Neuron (in vitro differentiated cells): ENCODE measurements around the gene MAMDC2.

Source experiments
- H2AFZ ChIP-seq: one replicate; pipeline ENCODE4 v1.6.1; 2013; ENCODE audit warnings: low read depth, mild to moderate bottlenecking, inconsistent platforms, low read length, moderate library complexity
- H3K27me3 ChIP-seq: one replicate; pipeline ENCODE4 v1.6.1; 2013; ENCODE audit warnings: low read length; ENCODE audit not compliant: insufficient read depth
- H3K36me3 ChIP-seq: one replicate; pipeline ENCODE4 v1.6.1; 2013; ENCODE audit warnings: low read length; ENCODE audit not compliant: insufficient read depth
- H3K4me1 ChIP-seq: one replicate; pipeline ENCODE4 v1.6.1; 2013; ENCODE audit warnings: low read length; ENCODE audit not compliant: insufficient read depth
- H3K4me3 ChIP-seq: 2 replicates; pipeline ENCODE4 v1.5.1; 2013; ENCODE audit warnings: mild to moderate bottlenecking, low read length, moderate library complexity
- H3K9me3 ChIP-seq: one replicate; pipeline ENCODE4 v1.6.1; 2013; ENCODE audit warnings: low read length

MAMDC2 gene

DNA sequence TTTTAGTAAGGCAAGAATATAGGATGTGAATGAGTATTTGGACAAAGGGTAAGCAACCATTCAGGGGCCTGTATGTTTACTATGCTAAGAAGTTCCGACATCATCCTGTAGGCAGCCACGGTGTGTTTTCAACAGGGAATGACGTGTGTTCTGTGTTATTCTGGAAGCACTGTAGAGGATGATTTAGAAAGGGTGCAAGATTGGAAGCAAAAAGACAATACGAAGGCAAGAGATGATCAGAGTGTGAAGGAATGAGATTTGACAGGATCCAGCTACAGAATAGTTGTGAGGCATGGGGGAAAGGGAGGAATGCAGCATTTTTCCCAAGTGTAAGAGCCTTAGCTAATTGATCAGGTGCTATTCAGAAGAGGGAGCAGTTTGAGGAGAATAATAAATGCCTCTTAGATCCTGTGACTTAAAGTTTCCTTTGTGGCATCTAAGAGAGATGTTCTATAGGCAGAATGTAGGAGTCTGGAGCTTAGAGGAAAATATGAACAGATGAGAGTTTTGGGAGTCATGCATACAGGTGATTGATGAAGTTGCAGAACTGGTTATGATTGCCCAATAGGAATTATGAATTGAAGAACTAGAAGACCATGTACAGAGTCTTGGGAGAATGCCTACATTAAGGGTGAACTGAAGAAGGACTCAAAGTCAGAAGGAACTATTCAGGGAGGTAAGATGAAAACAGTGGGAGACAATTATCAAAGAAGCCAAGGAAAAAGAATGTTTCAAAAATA, 217.7 kb downstream of the MAMDC2 start:
- no peak overlapping the region for H2AFZ ChIP-seq
- no peaks in the 10 kb centered on the region for H3K27me3 ChIP-seq
- H3K36me3 ChIP-seq, result peaks cover 34% of the 10 kb centered on the region
- no peaks in the 10 kb centered on the region for H3K9me3 ChIP-seq
- no peak overlapping the region for H3K4me3 ChIP-seq
- H3K4me1 ChIP-seq, result peaks cover 34% of the 10 kb centered on the region

GRCh38 chr9:70262366-70262765, 218.7 kb downstream of the MAMDC2 start:
- H3K27me3 ChIP-seq, result no peaks in the 10 kb centered on the region
- H3K4me3 ChIP-seq, result no peak overlapping the region
- H3K36me3 ChIP-seq, result peaks cover 43% of the 10 kb centered on the region
- peaks cover 24% of the 10 kb centered on the region for H3K4me1 ChIP-seq
- no peak overlapping the region for H2AFZ ChIP-seq
- no peaks in the 10 kb centered on the region for H3K9me3 ChIP-seq

DNA sequence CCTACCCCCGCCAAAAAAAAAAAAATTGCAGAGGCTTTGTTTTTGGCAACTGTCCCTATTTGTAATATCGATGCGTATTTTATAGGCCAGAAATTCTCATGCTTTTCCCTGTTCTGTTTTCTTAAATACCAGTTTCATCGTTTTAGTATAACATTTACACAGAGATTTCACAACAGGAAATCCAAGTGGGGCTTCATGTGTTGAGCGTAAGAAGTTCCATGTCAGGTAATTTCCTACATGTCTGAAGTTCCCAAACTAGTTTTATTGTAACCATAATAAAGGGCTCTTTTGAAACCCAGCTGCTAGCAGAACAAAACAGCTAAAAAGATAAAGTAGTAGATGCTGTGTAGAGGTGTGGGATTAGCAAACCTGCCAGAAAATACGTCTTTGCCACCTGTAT, 219.3 kb downstream of the MAMDC2 start:
- H3K36me3 ChIP-seq, result peaks cover 47% of the 10 kb centered on the region
- no peak overlapping the region for H2AFZ ChIP-seq
- H3K9me3 ChIP-seq, result no peaks in the 10 kb centered on the region
- H3K4me1 ChIP-seq, result peaks cover 19% of the 10 kb centered on the region
- no peaks in the 10 kb centered on the region for H3K27me3 ChIP-seq
- no peak overlapping the region for H3K4me3 ChIP-seq

DNA sequence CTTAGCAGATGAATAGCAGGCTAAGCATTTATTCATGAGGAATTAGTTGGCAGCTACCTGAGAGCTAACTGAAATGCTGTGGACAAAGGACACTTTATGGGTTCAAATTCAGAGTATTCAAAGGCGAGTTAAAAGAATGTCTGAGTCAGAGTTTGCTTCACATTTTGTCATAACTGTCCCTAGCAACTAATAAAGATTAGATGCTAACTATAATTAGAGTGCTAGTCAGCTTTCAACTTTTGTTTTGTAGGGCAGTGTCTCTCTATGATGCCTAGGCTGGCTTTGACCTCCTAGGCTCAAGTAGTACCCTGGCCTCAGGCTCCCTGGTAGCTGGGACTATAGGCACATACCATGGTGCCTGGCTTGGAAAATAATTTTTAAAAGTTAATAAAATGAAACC, 219.8 kb downstream of the MAMDC2 start:
- peaks cover 47% of the 10 kb centered on the region for H3K36me3 ChIP-seq
- no peak overlapping the region for H3K4me3 ChIP-seq
- H3K9me3 ChIP-seq, result no peaks in the 10 kb centered on the region

More for the DNA sequence above, 219.8 kb downstream of the MAMDC2 start:
- Histone ChIP-seq H3K4me1 (peaks cover 16% of the 10 kb centered on the region), H3K27me3 (no peaks in the 10 kb centered on the region), H2AFZ (no peak overlapping the region)
